K562 (cell line): ENCODE measurements around the gene MCM6. TPM values are rescaled to one million over a fixed set of nuclear protein-coding genes. Genes with fewer than 3 reads are reported as not detected.

Source experiments
- ATF7 ChIP-seq: fragments of 450-650 bp; IDR thresholded peaks from 2 replicates; pipeline ENCODE4 v1.7.1; 2014; ENCODE audit warnings: mild to moderate bottlenecking, moderate library complexity
- CBFA2T2 ChIP-seq: fragments of 450-650 bp; conservative IDR thresholded peaks from 2 replicates; pipeline ENCODE4 v1.6.1; 2017; ENCODE audit warnings: mild to moderate bottlenecking
- CBFB ChIP-seq: sonication (generic); formaldehyde crosslinking; IDR thresholded peaks from 2 replicates; pipeline ENCODE4 v1.4.0; 2020; ENCODE audit warnings: mild to moderate bottlenecking, missing genetic modification reagents
- CCNT2 ChIP-seq: IDR thresholded peaks from 2 replicates; pipeline ENCODE4 v1.6.1; 2011; ENCODE audit warnings: borderline replicate concordance, low read depth, mild to moderate bottlenecking, moderate library complexity, mixed read lengths, low read length; ENCODE audit not compliant: insufficient read length; ENCODE audit errors: extremely low read depth
- CREM ChIP-seq: IDR thresholded peaks from 2 replicates; pipeline ENCODE4 v1.6.1; 2014; ENCODE audit warnings: antibody characterized with exemption, low read depth
- DPF2 ChIP-seq: fragments of 450-650 bp; IDR thresholded peaks from 2 replicates; pipeline ENCODE4 v1.6.1; 2016
- FUS ChIP-seq: fragments of 200-400 bp; formaldehyde crosslinking; optimal IDR thresholded peaks from 2 replicates; pipeline ENCODE3; 2017; ENCODE audit warnings: low read depth, low read length
- HDAC6 ChIP-seq: IDR thresholded peaks from 2 replicates; pipeline ENCODE4 v1.6.1; 2012; ENCODE audit warnings: low read depth, mild to moderate bottlenecking, control low read depth, inconsistent platforms, low read length, moderate library complexity
- HOXB6 ChIP-seq: fragments of 250-450 bp; sonication (Bioruptor Pico); IDR thresholded peaks from 2 replicates; pipeline ENCODE4 v1.5.1; 2022; ENCODE audit warnings: mild to moderate bottlenecking, borderline replicate concordance
- LCOR ChIP-seq: sonication (generic); formaldehyde crosslinking; IDR thresholded peaks from 2 replicates; pipeline ENCODE4 v1.8.0; 2022; ENCODE audit warnings: mild to moderate bottlenecking, missing genetic modification reagents
- MBD2 ChIP-seq: sonication (generic); IDR thresholded peaks from 2 replicates; pipeline ENCODE4 v1.6.1; 2016; ENCODE audit warnings: low read depth, borderline replicate concordance
- NFRKB ChIP-seq: fragments of 450-650 bp; IDR thresholded peaks from 2 replicates; pipeline ENCODE4 v1.6.1; 2016; ENCODE audit warnings: low read depth
- NR1H2 ChIP-seq: sonication (generic); formaldehyde crosslinking; IDR thresholded peaks from 2 replicates; pipeline ENCODE4 v1.4.0; 2020; ENCODE audit warnings: mild to moderate bottlenecking, missing genetic modification reagents
- NR3C1 ChIP-seq: sonication (generic); formaldehyde crosslinking; IDR thresholded peaks from 2 replicates; pipeline ENCODE4 v1.8.1; 2022; ENCODE audit warnings: missing genetic modification reagents
- RBM25 ChIP-seq: fragments of 200-400 bp; formaldehyde crosslinking; IDR thresholded peaks from 2 replicates; pipeline ENCODE4 v1.6.1; 2018; ENCODE audit warnings: low read length, low read depth, moderate library complexity; ENCODE audit not compliant: severe bottlenecking
- RFX5 ChIP-seq: IDR thresholded peaks from 2 replicates; pipeline ENCODE4 v1.6.1; 2011; ENCODE audit warnings: low read depth, mild to moderate bottlenecking, improper control_type of control experiment, low read length
- SNIP1 ChIP-seq: fragments of 450-650 bp; IDR thresholded peaks from 2 replicates; pipeline ENCODE4 v1.7.1; 2017; ENCODE audit warnings: low read depth, mild to moderate bottlenecking
- STAT5B ChIP-seq: fragments of 250-450 bp; sonication (Bioruptor Pico); IDR thresholded peaks from 2 replicates; pipeline ENCODE4 v1.8.0; 2021; ENCODE audit warnings: mild to moderate bottlenecking, inconsistent platforms
- ZNF134 ChIP-seq: fragments of 250-450 bp; sonication (Bioruptor Pico); conservative IDR thresholded peaks from 2 replicates; pipeline ENCODE4 v1.4.0; 2020
- ZNF174 ChIP-seq: fragments of 250-450 bp; sonication (Bioruptor Pico); IDR thresholded peaks from 2 replicates; pipeline ENCODE4 v1.4.0; 2020; ENCODE audit warnings: mild to moderate bottlenecking
- ZNF217 ChIP-seq: sonication (generic); formaldehyde crosslinking; IDR thresholded peaks from 2 replicates; pipeline ENCODE4 v1.8.0; 2022; ENCODE audit warnings: mild to moderate bottlenecking, missing genetic modification reagents
- ZNF830 ChIP-seq: fragments of 250-450 bp; sonication (Bioruptor Pico); IDR thresholded peaks from 2 replicates; pipeline ENCODE4 v1.5.0; 2021; ENCODE audit warnings: mild to moderate bottlenecking
- polyA plus RNA-seq, 8 experiments: library from polyadenylated mRNA; depleted of rRNA in 4 of 8; stranded (reverse) in 5 of 8; unstranded in 3 of 8; fragments of >200 nt; fragmentation: Nextera tagmentation in 2 of 8; fragmentation: Illumina TruSeq in 1 of 8; extraction: Ambion mirVana in 2 of 8; extraction: Trizol in 1 of 8; gene quantifications; 2 replicates each; pipeline versions ENCODE4 v1.2.1 to v1.2.3, GENCODE V29; 2011 to 2014; ENCODE audit warnings: inconsistent platforms in 1 of 8, missing spikeins in 1 of 8
- total RNA-seq, 7 experiments: library from RNA; depleted of rRNA in 6 of 7; stranded (reverse); fragments of >200 nt in 6 of 7; fragmentation: Illumina TruSeq in 2 of 7; extraction: Trizol in 2 of 7; gene quantifications; 2 replicates each; pipeline versions ENCODE4 v1.2.1 to v1.2.3, GENCODE V29; 2011 to 2021; ENCODE audit warnings: low replicate concordance in 1 of 7
- TF ChIP-seq, protein P1 (sequence below): fragments of 450-650 bp; conservative IDR thresholded peaks from 2 replicates; pipeline ENCODE4 v1.6.1; 2016; ENCODE audit warnings: missing genetic modification characterization, low read depth, mild to moderate bottlenecking, missing compliant biosample characterization, moderate library complexity
- TF ChIP-seq, protein P2 (sequence below): sonication (generic); formaldehyde crosslinking; IDR thresholded peaks from 2 replicates; pipeline ENCODE4 v1.8.0; 2023; ENCODE audit warnings: missing genetic modification reagents, mild to moderate bottlenecking, borderline replicate concordance
- TF ChIP-seq, protein P3 (sequence below): fragments of 250-450 bp; sonication (Bioruptor Pico); IDR thresholded peaks from 2 replicates; pipeline ENCODE4 v1.8.0; 2021; ENCODE audit warnings: borderline replicate concordance, mild to moderate bottlenecking, moderate library complexity; ENCODE audit not compliant: poor library complexity, severe bottlenecking

MCM6 gene
- total and polyA plus RNA-seq, 9 of the 15 experiments (the other 6 are each of a cell fraction or from before 2014, with no cell fraction given) = 42.6 to 133 (median 82.4) TPM

DNA sequence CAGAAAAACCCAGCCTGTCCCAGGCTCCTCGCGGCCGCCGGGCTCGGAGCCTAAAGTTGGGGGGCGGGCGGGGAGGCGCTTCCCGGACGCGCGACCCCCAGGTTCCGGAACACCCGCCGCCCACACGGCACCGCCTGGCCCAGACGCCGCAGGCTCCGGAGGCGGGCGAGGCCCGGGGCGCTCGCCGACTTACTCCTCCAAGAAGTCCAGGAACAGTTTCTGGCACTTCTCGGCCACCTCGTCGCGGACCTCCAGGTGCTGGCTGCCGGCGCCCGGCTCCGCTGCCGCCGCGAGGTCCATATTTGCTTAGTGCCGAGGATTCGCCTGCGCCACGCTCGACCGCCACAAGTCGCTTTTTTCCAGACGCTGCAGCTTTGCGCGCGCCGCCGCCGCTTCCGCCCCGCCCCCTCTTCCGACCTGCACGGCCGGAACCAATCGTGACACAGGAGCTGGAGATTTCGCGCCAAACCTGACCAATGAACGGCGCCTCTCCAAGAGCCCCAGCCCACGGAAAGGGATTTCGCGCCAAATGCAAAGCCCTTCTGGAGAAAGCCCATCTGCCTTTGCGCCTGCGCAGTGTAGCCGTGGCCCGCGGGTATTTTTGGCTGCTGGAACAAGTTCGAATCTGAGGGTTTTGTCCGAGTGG lies at the start of gene MCM6 (continued):
- TF ChIP-seq HOXB6 (CRISPR knock-in tag) (no peak), ZNF174 (CRISPR knock-in tag) (no peak), SNIP1 (no peak), ZNF134 (CRISPR knock-in tag) (no peak), CCNT2 (peak; percentile 19), ZNF217 (CRISPR knock-in tag) (no peak), NR3C1 (CRISPR knock-in tag) (no peak; the same call in 1 of the 2 replicates), NR1H2 (CRISPR knock-in tag) (0 out of 2 replicates have a peak, but pooled peaks have one; percentile 58), STAT5B (CRISPR knock-in tag) (no peak), HDAC6 (no peak), CREM (peak; percentile 98), DPF2 (no peak), ATF7 (peak; percentile 60), FUS (no peak), CBFA2T2 (no peak), MBD2 (peak; percentile 80), RBM25 (peak; percentile 67), RFX5 (no peak), NFRKB (no peak), ZNF830 (no peak), LCOR (CRISPR knock-in tag) (peak; percentile 100), CBFB (CRISPR knock-in tag) (no peak)
- TF ChIP-seq, protein P1, sequence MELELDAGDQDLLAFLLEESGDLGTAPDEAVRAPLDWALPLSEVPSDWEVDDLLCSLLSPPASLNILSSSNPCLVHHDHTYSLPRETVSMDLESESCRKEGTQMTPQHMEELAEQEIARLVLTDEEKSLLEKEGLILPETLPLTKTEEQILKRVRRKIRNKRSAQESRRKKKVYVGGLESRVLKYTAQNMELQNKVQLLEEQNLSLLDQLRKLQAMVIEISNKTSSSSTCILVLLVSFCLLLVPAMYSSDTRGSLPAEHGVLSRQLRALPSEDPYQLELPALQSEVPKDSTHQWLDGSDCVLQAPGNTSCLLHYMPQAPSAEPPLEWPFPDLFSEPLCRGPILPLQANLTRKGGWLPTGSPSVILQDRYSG = no peak
- TF ChIP-seq, protein P2, sequence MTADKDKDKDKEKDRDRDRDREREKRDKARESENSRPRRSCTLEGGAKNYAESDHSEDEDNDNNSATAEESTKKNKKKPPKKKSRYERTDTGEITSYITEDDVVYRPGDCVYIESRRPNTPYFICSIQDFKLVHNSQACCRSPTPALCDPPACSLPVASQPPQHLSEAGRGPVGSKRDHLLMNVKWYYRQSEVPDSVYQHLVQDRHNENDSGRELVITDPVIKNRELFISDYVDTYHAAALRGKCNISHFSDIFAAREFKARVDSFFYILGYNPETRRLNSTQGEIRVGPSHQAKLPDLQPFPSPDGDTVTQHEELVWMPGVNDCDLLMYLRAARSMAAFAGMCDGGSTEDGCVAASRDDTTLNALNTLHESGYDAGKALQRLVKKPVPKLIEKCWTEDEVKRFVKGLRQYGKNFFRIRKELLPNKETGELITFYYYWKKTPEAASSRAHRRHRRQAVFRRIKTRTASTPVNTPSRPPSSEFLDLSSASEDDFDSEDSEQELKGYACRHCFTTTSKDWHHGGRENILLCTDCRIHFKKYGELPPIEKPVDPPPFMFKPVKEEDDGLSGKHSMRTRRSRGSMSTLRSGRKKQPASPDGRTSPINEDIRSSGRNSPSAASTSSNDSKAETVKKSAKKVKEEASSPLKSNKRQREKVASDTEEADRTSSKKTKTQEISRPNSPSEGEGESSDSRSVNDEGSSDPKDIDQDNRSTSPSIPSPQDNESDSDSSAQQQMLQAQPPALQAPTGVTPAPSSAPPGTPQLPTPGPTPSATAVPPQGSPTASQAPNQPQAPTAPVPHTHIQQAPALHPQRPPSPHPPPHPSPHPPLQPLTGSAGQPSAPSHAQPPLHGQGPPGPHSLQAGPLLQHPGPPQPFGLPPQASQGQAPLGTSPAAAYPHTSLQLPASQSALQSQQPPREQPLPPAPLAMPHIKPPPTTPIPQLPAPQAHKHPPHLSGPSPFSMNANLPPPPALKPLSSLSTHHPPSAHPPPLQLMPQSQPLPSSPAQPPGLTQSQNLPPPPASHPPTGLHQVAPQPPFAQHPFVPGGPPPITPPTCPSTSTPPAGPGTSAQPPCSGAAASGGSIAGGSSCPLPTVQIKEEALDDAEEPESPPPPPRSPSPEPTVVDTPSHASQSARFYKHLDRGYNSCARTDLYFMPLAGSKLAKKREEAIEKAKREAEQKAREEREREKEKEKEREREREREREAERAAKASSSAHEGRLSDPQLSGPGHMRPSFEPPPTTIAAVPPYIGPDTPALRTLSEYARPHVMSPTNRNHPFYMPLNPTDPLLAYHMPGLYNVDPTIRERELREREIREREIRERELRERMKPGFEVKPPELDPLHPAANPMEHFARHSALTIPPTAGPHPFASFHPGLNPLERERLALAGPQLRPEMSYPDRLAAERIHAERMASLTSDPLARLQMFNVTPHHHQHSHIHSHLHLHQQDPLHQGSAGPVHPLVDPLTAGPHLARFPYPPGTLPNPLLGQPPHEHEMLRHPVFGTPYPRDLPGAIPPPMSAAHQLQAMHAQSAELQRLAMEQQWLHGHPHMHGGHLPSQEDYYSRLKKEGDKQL = no peak
- TF ChIP-seq, protein P3, sequence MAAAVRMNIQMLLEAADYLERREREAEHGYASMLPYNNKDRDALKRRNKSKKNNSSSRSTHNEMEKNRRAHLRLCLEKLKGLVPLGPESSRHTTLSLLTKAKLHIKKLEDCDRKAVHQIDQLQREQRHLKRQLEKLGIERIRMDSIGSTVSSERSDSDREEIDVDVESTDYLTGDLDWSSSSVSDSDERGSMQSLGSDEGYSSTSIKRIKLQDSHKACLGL (CRISPR knock-in tag) = no peak
